ENCODE results near the gene VPS26A. TPM values are rescaled to one million over a fixed set of nuclear protein-coding genes. Genes with fewer than 3 reads are reported as not detected.
"Not testable (repeated sequence)": the region's sequence is repeated elsewhere in the genome, so short reads cannot be mapped to it uniquely, and the experiment has no call there.

The VPS26A gene
- polyA plus RNA-seq, 1 donor from 2014 or later: 27.6 TPM

GRCh38 chr10:69125554-69125953 is 1.6 kb downstream of the VPS26A start:
- H3K9me3 Mint-ChIP-seq: no peaks in the 10 kb centered on the region
- peaks cover 18 to 35% (median 20%) of the 10 kb centered on the region in 3 donors for H3K4me1 Mint-ChIP-seq
- H3K36me3 Mint-ChIP-seq: no peaks in the 10 kb centered on the region
- no peaks in the 10 kb centered on the region for H3K27me3 Mint-ChIP-seq
- peak overlapping the region in 3 of 4 donors; percentile 92 to 96 (median 96) for H3K4me3 Mint-ChIP-seq
- H3K27ac Mint-ChIP-seq: peak overlapping the region in 1 of 3 donors; percentile 98

DNA sequence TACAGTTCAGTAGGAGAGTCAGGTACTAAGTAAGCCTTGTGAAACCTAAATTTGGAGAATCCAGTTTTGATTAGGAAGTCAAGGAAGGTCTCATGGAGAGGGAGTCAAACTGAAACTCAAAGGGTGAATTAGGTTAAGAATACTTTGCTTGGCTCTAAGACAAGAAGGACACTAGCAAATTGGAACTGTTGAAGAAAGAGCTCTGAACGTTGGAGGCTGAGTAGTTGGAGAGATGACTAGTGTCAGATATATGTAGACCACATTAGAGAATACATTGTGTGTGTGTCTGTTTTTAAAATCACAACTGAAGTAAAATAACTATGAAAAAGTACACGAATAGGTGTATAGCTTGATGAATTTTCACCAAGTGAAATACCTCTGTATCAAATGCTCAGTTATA is 6.3 kb downstream of the VPS26A start:
- Mint-ChIP-seq H3K4me3 (no peak overlapping the region), H3K27me3 (no peaks in the 10 kb centered on the region), H3K9me3 (no peaks in the 10 kb centered on the region), H3K4me1 (peaks cover 16 to 30% (median 19%) of the 10 kb centered on the region in 3 donors), H3K27ac (peak overlapping the region in 1 of 3 donors; percentile 54), H3K36me3 (no peaks in the 10 kb centered on the region)

DNA sequence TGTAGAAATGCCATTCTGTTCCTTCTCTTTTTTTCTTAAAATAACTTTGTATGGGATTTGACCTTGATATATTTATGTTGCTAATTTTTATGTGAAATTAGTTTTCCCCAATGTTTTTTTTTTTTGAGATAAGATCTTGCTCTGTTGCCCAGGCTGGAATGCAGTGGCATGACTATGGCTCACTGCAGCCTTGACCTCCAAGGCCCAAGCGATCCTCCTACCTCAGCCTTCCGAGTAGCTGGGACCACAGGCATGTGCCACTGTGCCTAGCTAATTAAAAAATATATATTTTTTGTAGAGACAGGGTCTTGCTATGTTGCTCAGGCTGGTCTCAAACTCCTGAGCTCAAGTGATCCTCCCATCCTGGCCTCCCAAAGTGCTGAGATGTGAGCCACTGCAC is 16.0 kb downstream of the VPS26A start:
- peaks cover 6 to 32% (median 18%) of the 10 kb centered on the region in 3 donors for H3K4me1 Mint-ChIP-seq
- no peaks in the 10 kb centered on the region for H3K27me3 Mint-ChIP-seq
- H3K4me3 Mint-ChIP-seq: no peak overlapping the region
- H3K36me3 Mint-ChIP-seq: peaks cover 2% of the 10 kb centered on the region
- H3K27ac Mint-ChIP-seq: no peak overlapping the region
- no peaks in the 10 kb centered on the region for H3K9me3 Mint-ChIP-seq

DNA sequence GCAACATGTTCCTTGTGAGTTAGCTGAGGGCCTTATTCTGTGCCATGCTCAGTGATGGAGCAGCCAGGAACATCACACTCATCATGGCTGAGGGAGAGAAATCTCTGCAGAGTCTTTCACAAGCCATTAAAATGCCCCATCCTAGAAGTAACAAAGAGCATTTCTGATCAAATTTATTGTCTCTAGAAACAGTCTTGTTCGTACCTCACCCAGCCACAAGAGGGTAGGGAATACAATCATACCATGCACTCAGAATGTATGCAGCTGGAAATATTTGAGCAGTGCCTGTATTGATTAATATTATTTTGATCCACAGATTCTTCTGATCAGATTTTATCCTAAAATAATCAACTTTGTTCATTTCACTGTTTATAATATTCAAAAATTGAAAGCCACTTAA is 17.3 kb downstream of the VPS26A start:
- H3K4me1 Mint-ChIP-seq: peaks cover 4 to 29% (median 18%) of the 10 kb centered on the region in 3 donors
- H3K4me3 Mint-ChIP-seq: no peak overlapping the region
- H3K27me3 Mint-ChIP-seq: no peaks in the 10 kb centered on the region
- no peak overlapping the region for H3K27ac Mint-ChIP-seq
- no peaks in the 10 kb centered on the region for H3K36me3 Mint-ChIP-seq
- no peaks in the 10 kb centered on the region for H3K9me3 Mint-ChIP-seq

DNA sequence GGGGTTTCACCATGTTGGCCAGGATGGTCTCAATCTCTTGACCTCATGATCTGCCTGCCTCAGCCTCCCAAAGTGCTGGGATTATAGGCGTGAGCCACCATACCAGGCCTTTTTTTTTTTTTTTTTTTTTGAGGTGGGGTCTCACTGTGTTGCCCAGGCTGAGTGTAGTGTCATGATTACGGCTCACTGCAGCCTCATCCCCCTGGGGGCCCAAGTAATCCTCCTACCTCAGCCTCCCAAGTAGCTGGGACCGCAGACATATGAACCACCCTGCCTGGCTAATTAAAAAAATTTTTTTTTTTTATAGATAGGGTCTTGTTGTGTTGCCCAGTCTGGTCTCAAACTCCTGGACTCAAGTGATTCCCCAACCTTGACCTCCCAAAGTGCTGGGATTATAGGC is 18.1 kb downstream of the VPS26A start:
- not testable (repeated sequence) for H3K27me3 Mint-ChIP-seq, H3K27ac Mint-ChIP-seq, H3K36me3 Mint-ChIP-seq, H3K9me3 Mint-ChIP-seq, H3K4me3 Mint-ChIP-seq
- H3K4me1 Mint-ChIP-seq: peaks cover 8 to 33% (median 23%) of the 10 kb centered on the region in 3 donors

DNA sequence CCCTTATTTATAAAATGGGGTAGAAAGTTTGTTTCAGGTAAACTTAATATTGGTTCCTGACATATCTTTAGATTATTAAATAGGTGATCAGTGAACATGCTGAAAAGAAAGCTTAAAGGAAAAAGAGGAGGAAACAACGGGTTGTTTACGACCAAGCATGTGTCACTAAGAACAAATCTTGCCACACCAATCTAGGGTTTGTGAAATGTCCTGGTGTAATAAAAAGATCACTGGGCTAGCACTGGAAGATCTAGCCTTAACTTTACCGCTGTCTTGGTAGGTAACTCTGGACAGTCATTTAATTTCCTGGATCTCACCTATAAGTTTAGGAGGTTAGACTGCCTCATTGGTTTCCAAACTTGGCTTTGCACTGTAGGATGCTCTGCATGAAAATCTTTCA is 19.0 kb downstream of the VPS26A start:
- Mint-ChIP-seq H3K36me3 (no peaks in the 10 kb centered on the region), H3K27ac (no peak overlapping the region), H3K4me3 (no peak overlapping the region), H3K27me3 (no peaks in the 10 kb centered on the region), H3K9me3 (no peaks in the 10 kb centered on the region), H3K4me1 (peaks cover 7 to 26% (median 22%) of the 10 kb centered on the region in 3 donors)

DNA sequence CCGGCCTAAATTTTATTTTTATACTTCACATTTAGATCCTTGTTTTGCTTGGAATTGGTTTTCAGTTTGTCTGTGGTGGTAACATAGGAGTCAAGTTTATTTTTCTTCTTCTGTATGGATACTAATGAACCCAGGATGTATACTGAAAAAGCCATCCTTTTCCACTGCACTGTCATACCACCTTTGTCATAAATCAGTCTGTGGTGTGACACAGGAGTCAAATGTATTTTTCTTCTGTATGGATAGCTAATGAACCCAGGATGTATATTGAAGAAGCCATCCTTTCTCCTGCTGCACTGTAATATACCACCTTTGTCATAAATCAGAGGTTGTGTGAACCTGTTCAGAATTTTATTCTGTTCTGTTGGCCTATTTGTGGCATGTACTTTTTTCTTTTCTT is 21.4 kb downstream of the VPS26A start:
- H3K27ac Mint-ChIP-seq: no peak overlapping the region
- H3K9me3 Mint-ChIP-seq: no peaks in the 10 kb centered on the region
- H3K4me1 Mint-ChIP-seq: peaks cover 11 to 28% (median 15%) of the 10 kb centered on the region in 3 donors
- no peaks in the 10 kb centered on the region for H3K27me3 Mint-ChIP-seq
- peaks cover 2% of the 10 kb centered on the region for H3K36me3 Mint-ChIP-seq
- H3K4me3 Mint-ChIP-seq: peak overlapping the region in 1 of 4 donors; percentile 3

DNA sequence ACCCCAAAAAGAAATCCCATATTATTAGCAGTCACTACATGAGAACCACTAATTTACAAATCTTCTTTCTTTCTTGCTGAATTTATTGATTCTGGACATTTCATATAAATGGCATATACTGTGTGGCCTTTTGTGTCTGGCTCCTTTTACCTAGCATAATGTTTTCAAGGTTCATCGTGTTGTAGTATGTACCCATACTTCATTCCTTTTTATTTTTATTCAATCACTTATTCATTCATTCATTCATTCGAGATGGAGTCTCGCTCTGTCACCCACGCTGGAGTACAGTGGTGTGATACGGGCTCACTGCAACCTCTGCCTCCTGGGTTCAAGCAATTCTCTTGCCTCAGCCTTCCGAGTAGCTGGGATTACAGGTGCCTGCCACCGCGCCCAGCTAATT is 21.9 kb downstream of the VPS26A start:
- Mint-ChIP-seq H3K27ac (no peak overlapping the region), H3K36me3 (peaks cover 2% of the 10 kb centered on the region), H3K9me3 (no peaks in the 10 kb centered on the region), H3K4me3 (no peak overlapping the region), H3K27me3 (no peaks in the 10 kb centered on the region), H3K4me1 (peaks cover 11 to 28% (median 14%) of the 10 kb centered on the region in 3 donors)

- no peaks in the 10 kb centered on the region for H3K27me3 Mint-ChIP-seq
- H3K4me3 Mint-ChIP-seq: no peak overlapping the region
- H3K4me1 Mint-ChIP-seq: peaks cover 11 to 28% (median 11%) of the 10 kb centered on the region in 3 donors
- H3K9me3 Mint-ChIP-seq: no peaks in the 10 kb centered on the region
- peaks cover 2% of the 10 kb centered on the region for H3K36me3 Mint-ChIP-seq
- H3K27ac Mint-ChIP-seq: no peak overlapping the region
Observed at GRCh38 chr10:69146759-69147158, 22.8 kb downstream of the VPS26A start.

DNA sequence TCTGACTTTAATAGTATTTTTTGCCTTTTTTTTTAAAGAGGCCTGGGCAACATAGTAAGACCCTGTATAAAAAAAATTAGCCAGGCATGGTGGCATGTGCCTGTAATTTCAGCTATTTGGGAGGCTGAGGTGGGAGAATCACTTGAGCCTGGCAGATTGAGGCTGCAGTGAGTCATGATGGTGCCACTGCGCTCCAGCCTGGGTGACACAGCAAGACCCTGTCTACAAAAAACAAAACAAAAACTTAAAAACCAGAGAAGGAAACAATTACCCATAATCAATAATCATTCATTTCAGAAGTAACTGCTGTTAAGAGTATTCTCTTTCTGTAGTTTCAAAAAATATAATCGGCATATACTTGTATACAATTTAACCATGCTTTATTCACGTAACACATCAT is 28.0 kb downstream of the VPS26A start:
- Mint-ChIP-seq H3K4me1 (peaks cover 3 to 7% (median 6%) of the 10 kb centered on the region in 3 donors), H3K4me3 (no peak overlapping the region), H3K27me3 (no peaks in the 10 kb centered on the region), H3K27ac (no peak overlapping the region), H3K36me3 (peaks cover 2% of the 10 kb centered on the region), H3K9me3 (no peaks in the 10 kb centered on the region)

- Mint-ChIP-seq H3K9me3 (no peaks in the 10 kb centered on the region), H3K4me3 (no peak overlapping the region), H3K4me1 (peaks cover 0 to 7% (median 6%) of the 10 kb centered on the region in 3 donors), H3K27me3 (no peaks in the 10 kb centered on the region), H3K27ac (no peak overlapping the region), H3K36me3 (peaks cover 2% of the 10 kb centered on the region)
Observed at GRCh38 chr10:69153227-69153626, 29.2 kb downstream of the VPS26A start.

DNA sequence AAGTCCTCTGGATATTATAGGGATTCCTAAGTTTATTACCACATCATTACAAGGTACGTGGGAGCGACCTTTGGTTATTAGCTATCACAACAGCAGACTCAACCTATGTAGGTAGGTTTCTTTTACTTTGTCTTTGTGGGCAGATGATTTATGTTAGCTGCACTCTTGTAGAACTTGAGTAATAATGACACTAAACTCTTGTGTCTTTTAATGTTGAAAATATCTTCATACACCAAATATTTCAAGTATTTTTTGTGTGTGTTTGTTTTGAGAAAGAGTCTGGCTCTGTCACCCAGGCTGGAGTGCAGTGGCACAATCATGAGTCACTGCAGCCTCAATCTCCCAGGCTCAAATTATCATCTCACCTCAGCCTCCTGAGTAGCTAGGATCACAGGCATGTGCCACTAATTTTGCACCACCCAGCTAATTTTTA is 36.8 kb downstream of the VPS26A start:
- Mint-ChIP-seq H3K4me1 (peaks cover 0 to 2% (median 0%) of the 10 kb centered on the region in 3 donors), H3K27me3 (no peaks in the 10 kb centered on the region), H3K9me3 (no peaks in the 10 kb centered on the region), H3K27ac (no peak overlapping the region), H3K4me3 (no peak overlapping the region), H3K36me3 (no peaks in the 10 kb centered on the region)

DNA sequence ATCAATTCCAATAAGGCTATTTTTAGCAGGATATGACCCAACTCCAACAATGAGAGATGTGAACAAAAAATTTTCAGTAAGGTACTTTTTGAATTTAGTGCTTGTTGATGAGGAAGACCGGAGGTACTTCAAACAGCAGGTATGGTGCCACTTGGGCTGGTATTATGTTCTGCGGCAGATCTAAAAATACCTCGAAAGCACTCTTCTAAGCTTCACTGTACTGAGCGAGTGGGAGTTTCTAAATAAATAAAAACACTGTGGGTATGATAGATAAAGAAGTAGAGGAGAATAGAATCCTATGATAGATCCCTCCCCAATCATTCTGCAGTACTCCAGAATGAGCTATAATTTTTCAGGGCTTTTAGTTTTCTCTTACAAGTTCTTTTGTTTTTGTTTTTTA is 44.5 kb downstream of the VPS26A start:
- Mint-ChIP-seq H3K4me3 (no peak overlapping the region), H3K36me3 (peaks cover 2% of the 10 kb centered on the region), H3K9me3 (no peaks in the 10 kb centered on the region), H3K27ac (peak overlapping the region in 1 of 3 donors; percentile 60), H3K4me1 (peaks cover 0 to 2% (median 1%) of the 10 kb centered on the region in 3 donors), H3K27me3 (no peaks in the 10 kb centered on the region)

GRCh38 chr10:69172241-69172982 is 48.4 kb downstream of the VPS26A start:
- H3K4me1 Mint-ChIP-seq: peaks cover 1 to 4% (median 2%) of the 10 kb centered on the region in 3 donors
- no peak overlapping the region for H3K27ac Mint-ChIP-seq
- peaks cover 2% of the 10 kb centered on the region for H3K36me3 Mint-ChIP-seq
- no peaks in the 10 kb centered on the region for H3K27me3 Mint-ChIP-seq
- no peaks in the 10 kb centered on the region for H3K9me3 Mint-ChIP-seq
- H3K4me3 Mint-ChIP-seq: no peak overlapping the region

DNA sequence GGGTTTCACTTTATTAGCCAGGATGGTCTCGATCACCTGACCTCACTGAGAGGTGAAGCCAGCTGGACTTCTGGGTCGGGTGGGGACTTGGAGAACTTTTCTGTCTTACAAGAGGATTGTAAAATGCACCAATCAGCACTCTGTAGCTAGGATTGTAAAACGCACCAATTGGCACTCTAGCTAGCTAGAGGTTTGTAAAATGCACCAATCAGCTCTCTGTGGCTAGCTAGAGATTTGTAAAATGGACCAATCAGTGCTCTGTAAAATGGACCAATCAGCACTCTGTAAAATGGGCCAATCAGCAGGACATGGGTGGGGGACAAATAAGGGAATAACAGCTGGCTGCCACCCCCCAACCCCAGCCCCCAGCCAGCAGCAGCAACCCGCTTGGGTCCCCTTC is 51.3 kb downstream of the VPS26A start:
- H3K27me3 Mint-ChIP-seq, H3K9me3 Mint-ChIP-seq, H3K36me3 Mint-ChIP-seq, H3K4me3 Mint-ChIP-seq, H3K27ac Mint-ChIP-seq: not testable (repeated sequence)
- H3K4me1 Mint-ChIP-seq: peaks cover 7 to 11% (median 9%) of the 10 kb centered on the region in 3 donors

GRCh38 chr10:69176823-69177222 is 52.8 kb downstream of the VPS26A start:
- H3K36me3 Mint-ChIP-seq: no peaks in the 10 kb centered on the region
- H3K4me3 Mint-ChIP-seq: peak overlapping the region in 2 of 4 donors; percentile 20 to 52
- H3K4me1 Mint-ChIP-seq: peaks cover 14 to 18% (median 15%) of the 10 kb centered on the region in 3 donors
- H3K27me3 Mint-ChIP-seq: no peaks in the 10 kb centered on the region
- peak overlapping the region in 1 of 3 donors; percentile 59 for H3K27ac Mint-ChIP-seq
- H3K9me3 Mint-ChIP-seq: no peaks in the 10 kb centered on the region

Data from IgD-negative memory B cell (primary cell).